GM12878 (cell line): Measurements from ENCODE around the gene MZT2A. TPM values are rescaled to one million over a fixed set of nuclear protein-coding genes. Genes with fewer than 3 reads are reported as not detected.
"Not testable (repeated sequence)": the region's sequence is repeated elsewhere in the genome, so short reads cannot be mapped to it uniquely, and the experiment has no call there.

Source experiments
- ATAC-seq: fragments of 200-7000 bp; cut with Tn5 transposase; 3 replicates; pipeline ENCODE4 v1.9.1; 2020; ENCODE audit warnings: mild to moderate bottlenecking, moderate library complexity
- BruUV-seq: library from RNA; stranded (reverse); fragments of 400-500 nt; replicated peaks from 2 replicates; lab custom pipeline; 2021; lab: Mats Ljungman, UMichigan
- CTCF ChIA-PET: fragments of 300-600 bp; sonication (Branson Sonifier 250); formaldehyde crosslinking; extraction: SDS; loops from one replicate; lab custom pipeline; 2021; ENCODE audit warnings: inconsistent platforms; lab: Yijun Ruan, JAX
- POLR2A ChIA-PET: fragments of 350-600 bp; formaldehyde crosslinking; extraction: SDS; loops from one replicate; lab custom pipeline; 2021; ENCODE audit warnings: inconsistent platforms; lab: Charles Lee
- RAD21 ChIA-PET: fragments of 300-600 bp; sonication (Branson Sonifier 250); formaldehyde crosslinking; loops from one replicate; lab custom pipeline; 2023; ENCODE audit warnings: antibody characterized with exemption; ENCODE audit not compliant: unreplicated experiment; lab: Charles Lee
- SMC1A ChIA-PET: fragments of 300-600 bp; sonication (Branson Sonifier 250); formaldehyde crosslinking; loops from one replicate; lab custom pipeline; 2023; ENCODE audit not compliant: unreplicated experiment, uncharacterized antibody; lab: Charles Lee
- DNase-seq: peaks from one replicate; pipeline ENCODE4 v3.0.0-alpha.2; 2011; ENCODE audit warnings: low read depth, low spot score
- FAIRE-seq: peaks from 3 replicates; lab custom pipeline; 2011; peaks lifted over from hg19 to GRCh38; lab: Jason Lieb, UNC
- H2AFZ ChIP-seq: 2 replicates; pipeline ENCODE4 v1.6.0; 2011; ENCODE audit warnings: low read depth, low read length, control low read depth; ENCODE audit not compliant: control insufficient read depth
- H3K27ac ChIP-seq: 2 replicates; pipeline ENCODE4 v1.5.1; 2011; ENCODE audit warnings: control low read depth; ENCODE audit not compliant: control insufficient read depth, insufficient read depth
- H3K27me3 ChIP-seq, 2 experiments: replicated peaks in 1 of 2; 2 replicates each; pipeline versions ENCODE4 v1.6.0 to v1.6.1; 2011; ENCODE audit warnings: low read length in 1 of 2; ENCODE audit not compliant: control insufficient read depth in 2 of 2, insufficient read depth in 2 of 2
- H3K36me3 ChIP-seq, 2 experiments: 2 replicates each; pipeline ENCODE4 v1.5.1; 2011; ENCODE audit warnings: low read length in 1 of 2; ENCODE audit not compliant: control insufficient read depth in 2 of 2, insufficient read depth in 2 of 2
- H3K4me1 ChIP-seq: 2 replicates; pipeline ENCODE4 v1.6.1; 2011; ENCODE audit warnings: mild to moderate bottlenecking, low read length, moderate library complexity, mixed read lengths; ENCODE audit not compliant: control insufficient read depth, insufficient read depth
- H3K4me2 ChIP-seq: 2 replicates; pipeline ENCODE4 v1.6.0; 2011; ENCODE audit warnings: control low read depth; ENCODE audit not compliant: control insufficient read depth, insufficient read depth
- H3K4me3 ChIP-seq: fragments of 200-600 bp; sonication (generic); 2 replicates; pipeline ENCODE4 v1.5.1; 2016
- H3K79me2 ChIP-seq: 2 replicates; pipeline ENCODE4 v1.6.0; 2011; ENCODE audit warnings: low read length; ENCODE audit not compliant: control insufficient read depth, insufficient read depth
- H3K9ac ChIP-seq: 2 replicates; pipeline ENCODE4 v1.8.0; 2011; ENCODE audit warnings: low read length, control low read depth, mixed read lengths; ENCODE audit not compliant: control insufficient read depth, insufficient read depth
- H3K9me3 ChIP-seq: replicated peaks from 3 replicates; pipeline ENCODE4 v1.5.1; 2011; ENCODE audit warnings: mild to moderate bottlenecking, low read length; ENCODE audit not compliant: control insufficient read depth, insufficient read depth
- H4K20me1 ChIP-seq: 2 replicates; pipeline ENCODE4 v1.6.0; 2011; ENCODE audit not compliant: control insufficient read depth, insufficient read depth
- WGBS: methylation state at CpG from one replicate; pipeline ENCODE4 v1.1.6; 2016; ENCODE audit warnings: low lambda C conversion rate; ENCODE audit not compliant: insufficient replicate concordance, insufficient coverage; ENCODE audit errors: missing lambda C conversion rate; 5-methylcytosine and 5-hydroxymethylcytosine counted together
- in situ Hi-C: fragments of 300-500 bp; cut with MboI; formaldehyde crosslinking; loops from 9 replicates; pipeline ENCODE4 v1.14.3; 2018; ENCODE audit warnings: mixed read lengths
- intact Hi-C: fragments of 100-400 bp; cut with micrococcal nuclease; formaldehyde crosslinking; loops from one replicate; pipeline ENCODE4 v1.14.2; 2022; ENCODE audit not compliant: unreplicated experiment
- polyA plus RNA-seq, 11 experiments: library from polyadenylated mRNA; depleted of rRNA in 4 of 11; unstranded in 6 of 11; stranded (reverse) in 5 of 11; fragments of >200 nt; fragmentation: Nextera tagmentation in 4 of 11; fragmentation: Illumina TruSeq in 1 of 11; extraction: Ambion mirVana in 4 of 11; extraction: Trizol in 1 of 11; gene quantifications; 1 replicate in 1 of 11; 2 replicates in 10 of 11; pipeline versions ENCODE4 v1.2.1 to v1.2.3, GENCODE V29; 2011 to 2016; ENCODE audit warnings: inconsistent platforms in 2 of 11, missing spikeins in 2 of 11, low read depth in 1 of 11
- total RNA-seq, 4 experiments: library from RNA; depleted of rRNA in 3 of 4; stranded (reverse); fragments of >200 nt in 3 of 4; fragmentation: Illumina TruSeq in 1 of 4; extraction: Trizol in 1 of 4; gene quantifications; 2 replicates each; pipeline versions ENCODE4 v1.2.1 to v1.2.3, GENCODE V29; 2013 to 2021

The MZT2A gene
- total and polyA plus RNA-seq, 10 of the 15 experiments (the other 5 are each of a cell fraction or from before 2014, with no cell fraction given), result 6.3 to 325 (median 151) TPM

DNA sequence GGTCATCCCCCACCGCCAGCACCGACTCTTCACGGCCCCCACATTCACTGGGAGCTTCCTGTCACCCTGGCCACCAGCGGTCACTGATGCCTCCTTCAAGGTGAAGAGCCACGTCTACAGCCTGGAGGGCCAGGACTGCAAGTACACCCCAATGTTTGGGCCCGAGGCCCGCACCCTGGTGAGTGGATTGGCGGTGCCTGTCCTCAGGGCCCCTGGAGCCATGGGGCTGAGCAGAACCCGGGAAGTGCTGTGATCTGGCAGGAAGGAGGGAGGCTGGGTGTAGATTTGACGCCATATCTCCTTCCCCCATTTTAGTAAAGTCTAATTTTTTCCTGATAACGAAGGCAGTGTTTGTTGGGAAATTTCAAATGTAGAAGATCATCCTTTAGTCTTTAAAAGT is 26.3 kb upstream of the MZT2A start:
- H2AFZ ChIP-seq, H3K9ac ChIP-seq, H3K79me2 ChIP-seq, H3K4me3 ChIP-seq, H3K27me3 ChIP-seq, intact Hi-C loops, BruUV-seq, POLR2A ChIA-PET, RAD21 ChIA-PET, SMC1A ChIA-PET, H3K27ac ChIP-seq, H3K9me3 ChIP-seq, FAIRE-seq, CTCF ChIA-PET, DNase-seq, H4K20me1 ChIP-seq, in situ Hi-C loops, ATAC-seq, H3K4me2 ChIP-seq: not testable (repeated sequence)
- Histone ChIP-seq H3K36me3 (peaks cover 0 to 21% of the 10 kb centered on the region in 2 experiments; a peak in 3 of 4 replicates), H3K4me1 (peaks cover 16% of the 10 kb centered on the region)
- 88% methylated on average over 8 of the region's 11 CpGs for WGBS

DNA sequence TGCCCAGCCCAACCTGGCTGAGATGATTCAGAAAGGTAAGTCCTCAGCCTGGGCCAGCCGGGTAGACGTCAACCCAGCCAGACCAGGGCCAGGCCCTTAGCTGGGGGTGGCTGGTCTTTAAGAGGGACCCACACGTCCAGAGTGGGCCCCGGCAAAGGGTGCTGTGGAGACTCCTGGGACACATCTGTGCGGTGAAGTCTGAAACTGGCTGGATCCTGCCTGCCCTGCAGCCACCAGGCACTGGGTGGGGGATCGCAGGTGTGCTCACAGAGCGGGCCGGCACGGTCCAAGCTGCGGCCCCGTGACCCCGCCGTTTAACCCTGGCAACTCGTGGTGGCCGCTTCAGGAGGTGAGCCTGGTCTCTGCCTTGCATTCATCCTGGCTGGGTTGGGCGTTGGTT is 25.7 kb upstream of the MZT2A start:
- H3K9ac ChIP-seq, BruUV-seq, FAIRE-seq, ATAC-seq, POLR2A ChIA-PET, CTCF ChIA-PET, H3K4me2 ChIP-seq, intact Hi-C loops, H4K20me1 ChIP-seq, DNase-seq, H3K27ac ChIP-seq, RAD21 ChIA-PET, H3K9me3 ChIP-seq, SMC1A ChIA-PET, H3K79me2 ChIP-seq, H3K27me3 ChIP-seq, H3K4me3 ChIP-seq, in situ Hi-C loops, H2AFZ ChIP-seq: not testable (repeated sequence)
- H3K4me1 ChIP-seq, result peaks cover 16% of the 10 kb centered on the region
- WGBS, result 92% methylated on average over 16 of the region's 16 CpGs
- H3K36me3 ChIP-seq, result peaks cover 0 to 21% of the 10 kb centered on the region in 2 experiments; a peak in 3 of 4 replicates
